Fibroblast of villous mesenchyme (primary cell): Measurements from ENCODE around the gene SYT1. TPM values are rescaled to one million over a fixed set of nuclear protein-coding genes. Genes with fewer than 3 reads are reported as not detected.
A peak's percentile ranks its signal among the peaks of the same experiment; 100 is the strongest.

Experiments used
- DNase-seq: peaks from one replicate; pipeline ENCODE4 v3.0.0-alpha.2; 2010; ENCODE audit warnings: low read depth
- H3K4me3 ChIP-seq: 2 replicates; pipeline ENCODE4 v1.5.1; 2011; ENCODE audit warnings: low read depth, mild to moderate bottlenecking, low read length
- CTCF ChIP-seq: IDR thresholded peaks from 2 replicates; pipeline ENCODE4 v1.5.1; 2012; ENCODE audit warnings: low read depth, mild to moderate bottlenecking, low read length; ENCODE audit not compliant: insufficient read depth
- total RNA-seq: library from RNA; depleted of rRNA; stranded (reverse); fragments of >200 nt; gene quantifications from 2 replicates; pipeline ENCODE4 v1.2.3, GENCODE V29; 2012

SYT1 gene
- total RNA-seq, 1 donor = 3.9 TPM

- H3K4me3 ChIP-seq = no peak overlapping the region
- no peak for TF ChIP-seq CTCF
- DNase-seq = no peak
Observed at GRCh38 chr12:78853231-78853630, 11.3 kb upstream of the SYT1 start.

- TF ChIP-seq CTCF = no peak
- H3K4me3 ChIP-seq = peak overlapping the region; percentile 68
- DNase-seq = peak; percentile 22
Observed at GRCh38 chr12:78863482-78864402, 832 bp upstream of the SYT1 start.

GRCh38 chr12:78864870-78865463, 393 bp downstream of the SYT1 start:
- no peak for TF ChIP-seq CTCF
- H3K4me3 ChIP-seq = peak overlapping the region; percentile 68
- no peak for DNase-seq

- peak overlapping the region; percentile 68 for H3K4me3 ChIP-seq
- DNase-seq = no peak
- no peak for TF ChIP-seq CTCF
Observed at GRCh38 chr12:78865516-78865915, 942 bp downstream of the SYT1 start.

GRCh38 chr12:78866518-78866917, 1.9 kb downstream of the SYT1 start:
- DNase-seq = no peak
- H3K4me3 ChIP-seq = no peak overlapping the region
- no peak for TF ChIP-seq CTCF

GRCh38 chr12:78870539-78870938, 6.0 kb downstream of the SYT1 start:
- DNase-seq = no peak
- TF ChIP-seq CTCF = no peak
- H3K4me3 ChIP-seq = no peak overlapping the region

GRCh38 chr12:78871566-78871965, 7.0 kb downstream of the SYT1 start:
- no peak for TF ChIP-seq CTCF
- no peak overlapping the region for H3K4me3 ChIP-seq
- DNase-seq = no peak
